Prostate gland (tissue), 2 donors: ENCODE results near the gene ASB6.

Source experiments
- POLR2AphosphoS5 ChIP-seq: sonication (generic); formaldehyde crosslinking; IDR thresholded peaks from one replicate; pipeline ENCODE4 v1.6.1; 2017; ENCODE audit warnings: antibody characterized with exemption
- TF ChIP-seq, protein P1 (sequence below), 4 experiments: fragments of 200-600 bp in 2 of 4; fragments of 450-650 bp in 2 of 4; sonication (generic) in 2 of 4; IDR thresholded peaks; 1 replicate in 3 of 4; 2 replicates in 1 of 4; pipeline ENCODE4 v1.5.1; 2016 to 2019; ENCODE audit warnings: antibody characterized with exemption in 4 of 4, mild to moderate bottlenecking in 2 of 4, moderate library complexity in 2 of 4

DNA sequence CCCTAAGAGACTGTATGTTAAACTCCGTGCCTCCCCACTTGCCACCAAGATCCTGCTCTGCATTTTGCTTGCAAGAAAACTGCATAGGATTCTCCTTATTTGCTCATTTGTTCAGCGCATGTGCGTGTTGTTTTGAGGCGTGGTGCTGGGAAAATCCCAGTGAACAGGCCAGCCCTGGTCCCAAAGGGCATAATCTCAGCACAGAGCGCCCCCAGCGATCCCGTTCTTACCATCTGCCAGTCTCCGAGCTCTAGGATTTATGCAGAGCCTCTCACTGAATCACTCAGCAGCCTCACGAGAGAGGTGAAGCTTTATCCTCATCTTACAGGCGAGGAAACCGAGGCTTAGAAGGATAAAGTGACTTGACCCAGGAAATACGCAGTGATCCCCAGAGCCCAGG lies 35.0 kb upstream of the ASB6 start:
- TF ChIP-seq, protein P1, sequence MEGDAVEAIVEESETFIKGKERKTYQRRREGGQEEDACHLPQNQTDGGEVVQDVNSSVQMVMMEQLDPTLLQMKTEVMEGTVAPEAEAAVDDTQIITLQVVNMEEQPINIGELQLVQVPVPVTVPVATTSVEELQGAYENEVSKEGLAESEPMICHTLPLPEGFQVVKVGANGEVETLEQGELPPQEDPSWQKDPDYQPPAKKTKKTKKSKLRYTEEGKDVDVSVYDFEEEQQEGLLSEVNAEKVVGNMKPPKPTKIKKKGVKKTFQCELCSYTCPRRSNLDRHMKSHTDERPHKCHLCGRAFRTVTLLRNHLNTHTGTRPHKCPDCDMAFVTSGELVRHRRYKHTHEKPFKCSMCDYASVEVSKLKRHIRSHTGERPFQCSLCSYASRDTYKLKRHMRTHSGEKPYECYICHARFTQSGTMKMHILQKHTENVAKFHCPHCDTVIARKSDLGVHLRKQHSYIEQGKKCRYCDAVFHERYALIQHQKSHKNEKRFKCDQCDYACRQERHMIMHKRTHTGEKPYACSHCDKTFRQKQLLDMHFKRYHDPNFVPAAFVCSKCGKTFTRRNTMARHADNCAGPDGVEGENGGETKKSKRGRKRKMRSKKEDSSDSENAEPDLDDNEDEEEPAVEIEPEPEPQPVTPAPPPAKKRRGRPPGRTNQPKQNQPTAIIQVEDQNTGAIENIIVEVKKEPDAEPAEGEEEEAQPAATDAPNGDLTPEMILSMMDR (IDR thresholded peaks at IDR 0.05) = no peak
- no peak for TF ChIP-seq POLR2AphosphoS5
